ENCODE results near the gene LGR6.

Gene LGR6

DNA sequence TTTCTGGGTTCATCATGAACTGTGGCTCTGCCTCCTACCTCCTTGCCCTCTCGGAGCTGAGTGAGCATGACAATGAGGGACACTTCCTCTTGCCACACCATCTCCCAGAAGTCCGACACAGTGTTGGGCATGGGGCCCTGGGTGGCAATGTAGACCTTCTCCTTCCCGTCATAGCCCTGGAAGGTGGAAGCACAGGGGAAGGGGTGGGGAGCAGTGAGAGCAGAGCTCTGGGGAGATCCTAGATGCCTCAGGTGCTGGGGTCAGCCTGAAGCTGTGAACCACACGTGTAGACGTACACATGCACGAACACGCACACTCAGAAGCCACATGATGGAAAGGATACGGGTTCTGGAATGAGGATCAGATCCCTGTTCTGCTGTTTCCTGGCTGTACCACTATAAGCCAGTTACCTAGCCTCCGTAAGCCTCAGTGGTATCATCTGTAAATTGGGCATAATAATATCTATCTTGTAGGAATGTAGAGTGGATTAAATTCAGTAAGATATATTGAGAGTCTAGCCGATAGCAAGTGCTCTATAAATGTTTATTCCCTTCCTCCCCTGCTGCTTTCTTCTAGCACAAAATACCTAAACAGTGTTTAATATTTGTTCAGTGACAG lies 39.3 kb upstream of the LGR6 start:
- Histone ChIP-seq H3K36me3 (ENCODE audit: insufficient read depth, low read length) (no peaks in the 10 kb centered on the region), H3K9ac (ENCODE audit: low read depth, low read length) (no peak overlapping the region)

DNA sequence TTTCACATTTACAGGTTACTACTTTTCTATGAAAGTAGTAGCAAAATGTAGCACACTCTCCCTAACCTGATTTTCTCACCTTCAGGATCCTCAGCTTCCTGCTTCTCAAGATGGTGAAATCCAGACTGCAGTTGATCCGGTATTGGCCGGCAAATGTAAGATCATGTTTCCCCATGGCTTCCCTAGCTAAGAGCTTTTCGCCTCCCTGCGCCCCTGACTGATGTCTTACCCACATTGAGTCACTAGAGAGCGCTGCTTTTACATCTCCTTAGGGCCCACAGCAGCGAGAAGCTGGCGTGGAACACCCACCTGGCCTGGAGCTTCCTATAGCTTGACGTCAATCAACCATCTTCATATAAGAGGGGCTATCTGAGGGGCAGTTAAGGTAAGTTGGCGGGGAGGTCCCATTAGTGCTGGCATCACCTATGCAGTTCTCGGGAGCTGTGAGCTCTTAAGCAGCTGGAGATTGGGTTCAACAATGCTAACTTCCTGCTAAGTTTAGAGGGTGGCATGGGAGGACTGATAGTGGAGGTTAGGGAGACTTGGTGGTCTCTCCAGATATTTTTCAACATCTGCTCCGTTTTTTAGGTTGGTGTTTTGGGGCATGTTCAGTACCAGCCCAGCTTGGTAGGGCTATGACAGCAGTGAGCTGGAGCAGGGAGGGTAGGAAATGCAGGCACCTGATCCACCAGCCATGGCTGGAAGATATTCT lies 38.7 kb upstream of the LGR6 start:
- H3K36me3 ChIP-seq (ENCODE audit: insufficient read depth, low read length) = no peaks in the 10 kb centered on the region
- H3K9me3 ChIP-seq (ENCODE audit: control insufficient read depth, insufficient read depth, low read length) = no peaks in the 10 kb centered on the region
- H3K9ac ChIP-seq (ENCODE audit: low read depth, low read length) = no peak overlapping the region
- peaks cover 20% of the 10 kb centered on the region for H3K4me1 ChIP-seq (ENCODE audit: insufficient read depth, low read length)

More for the DNA sequence above, 39.3 kb upstream of the LGR6 start:
- no peaks in the 10 kb centered on the region for H3K9me3 ChIP-seq (ENCODE audit: control insufficient read depth, insufficient read depth, low read length)
- peaks cover 14% of the 10 kb centered on the region for H3K4me1 ChIP-seq (ENCODE audit: insufficient read depth, low read length)

DNA sequence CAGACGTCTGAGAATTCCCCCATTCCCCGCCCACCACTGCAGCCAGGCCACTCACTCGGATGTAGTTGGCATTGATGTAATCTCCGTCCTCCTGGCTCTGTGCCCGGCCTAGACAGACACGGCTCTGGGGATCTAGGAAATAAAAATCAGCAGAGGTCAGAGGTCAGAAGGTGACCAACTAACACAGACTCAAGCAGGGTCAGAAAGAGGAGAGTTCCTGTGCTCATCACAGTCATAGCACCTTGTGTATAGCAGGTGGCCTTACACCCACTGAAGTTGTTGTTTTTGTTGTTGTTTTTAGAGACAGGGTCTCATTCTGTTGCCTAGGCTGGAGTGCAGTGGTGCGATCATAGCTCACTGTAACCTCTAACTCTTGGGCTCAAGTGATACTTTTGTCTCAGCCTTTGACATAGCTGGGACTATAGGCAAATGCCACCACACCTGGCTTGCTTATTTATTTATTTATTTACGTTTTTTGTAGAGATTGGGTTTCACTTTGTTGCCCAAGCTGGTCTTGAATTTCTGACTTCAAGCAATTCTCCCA lies 38.0 kb upstream of the LGR6 start:
- H3K4me1 ChIP-seq (ENCODE audit: insufficient read depth, low read length) = peaks cover 24% of the 10 kb centered on the region
- H3K9me3 ChIP-seq (ENCODE audit: control insufficient read depth, insufficient read depth, low read length) = no peaks in the 10 kb centered on the region
- no peak overlapping the region for H3K9ac ChIP-seq (ENCODE audit: low read depth, low read length)
- no peaks in the 10 kb centered on the region for H3K36me3 ChIP-seq (ENCODE audit: insufficient read depth, low read length)

DNA sequence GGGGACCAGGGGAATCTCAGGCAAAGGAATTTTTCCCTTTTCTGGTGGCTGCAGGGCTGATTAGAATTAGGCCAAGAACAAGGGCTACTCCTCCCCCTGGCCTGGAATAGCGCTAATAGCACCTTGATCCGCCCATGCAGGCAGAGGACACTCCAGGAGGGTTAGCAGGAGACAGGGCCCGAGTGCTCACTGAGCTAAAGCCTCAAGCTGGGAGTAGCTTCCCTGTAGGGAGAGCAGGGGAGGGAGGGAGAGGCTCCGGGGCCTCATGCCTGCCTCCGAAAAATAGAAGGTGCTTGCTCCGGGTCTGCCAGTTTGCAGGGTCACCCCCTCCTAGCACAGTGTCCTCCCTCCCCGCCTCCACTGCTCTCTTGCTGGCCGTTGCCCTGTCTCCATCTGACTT lies 37.0 kb upstream of the LGR6 start:
- H3K9me3 ChIP-seq (ENCODE audit: control insufficient read depth, insufficient read depth, low read length) = no peaks in the 10 kb centered on the region
- no peak overlapping the region for H3K9ac ChIP-seq (ENCODE audit: low read depth, low read length)
- no peaks in the 10 kb centered on the region for H3K36me3 ChIP-seq (ENCODE audit: insufficient read depth, low read length)
- peaks cover 26% of the 10 kb centered on the region for H3K4me1 ChIP-seq (ENCODE audit: insufficient read depth, low read length)

DNA sequence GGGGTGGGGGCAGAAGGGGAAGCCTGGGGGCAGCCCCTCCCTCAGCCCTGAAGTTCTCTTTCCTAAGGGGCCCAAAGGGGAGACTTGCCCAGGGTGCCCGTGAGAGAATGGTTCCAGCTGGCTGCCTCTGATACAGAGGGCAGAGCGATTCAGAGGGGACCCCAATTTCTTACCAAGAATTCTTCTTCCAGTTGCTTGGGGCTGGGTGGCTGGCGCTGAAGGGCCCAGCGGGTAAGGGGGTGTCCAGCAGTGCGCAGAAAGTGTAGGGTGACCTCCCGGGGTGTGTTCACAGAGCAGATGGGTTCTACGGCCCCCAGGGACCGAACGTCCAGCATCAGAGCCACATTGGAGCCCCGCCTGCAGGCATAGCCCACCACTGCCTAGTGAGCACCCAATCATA lies 35.7 kb upstream of the LGR6 start:
- H3K9me3 ChIP-seq (ENCODE audit: control insufficient read depth, insufficient read depth, low read length) = no peaks in the 10 kb centered on the region
- no peaks in the 10 kb centered on the region for H3K36me3 ChIP-seq (ENCODE audit: insufficient read depth, low read length)
- H3K9ac ChIP-seq (ENCODE audit: low read depth, low read length) = no peak overlapping the region
- H3K4me1 ChIP-seq (ENCODE audit: insufficient read depth, low read length) = peaks cover 34% of the 10 kb centered on the region

DNA sequence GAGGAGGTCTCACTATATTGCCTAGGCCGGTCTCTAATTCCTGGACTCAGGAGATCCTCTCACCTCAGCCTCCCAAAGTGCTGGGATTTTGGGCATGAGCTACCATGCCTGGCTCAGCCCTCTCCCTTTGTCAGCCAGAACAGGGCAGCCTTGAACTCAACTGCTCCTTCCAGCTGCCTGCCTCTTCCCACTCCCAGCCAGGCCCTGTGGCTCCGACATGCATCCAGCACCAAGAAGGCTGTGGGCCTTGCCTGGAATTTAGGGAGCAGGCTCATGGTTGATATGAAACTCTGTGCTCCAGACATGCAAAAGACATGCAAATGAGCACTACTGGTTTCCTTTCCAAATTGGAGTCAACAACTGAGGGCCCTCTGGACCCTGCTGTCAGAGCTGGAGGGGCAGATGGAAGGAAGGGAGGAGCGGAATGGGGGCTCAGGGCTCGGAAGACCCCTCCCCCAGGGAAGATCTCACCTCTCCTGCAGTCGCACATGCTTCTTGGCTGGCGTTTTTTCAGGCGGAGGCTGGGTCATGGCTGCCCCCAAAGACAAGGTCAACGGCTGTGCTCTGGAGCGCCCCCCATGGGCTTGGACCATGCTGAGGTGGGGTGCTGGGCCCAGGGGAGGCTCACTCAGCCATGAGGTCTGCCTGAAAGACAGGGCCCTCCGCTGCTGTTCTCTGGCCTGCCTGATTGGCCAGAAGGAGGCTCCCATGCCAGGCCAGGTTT lies 34.6 kb upstream of the LGR6 start:
- Histone ChIP-seq H3K9ac (ENCODE audit: low read depth, low read length) (no peak overlapping the region), H3K36me3 (ENCODE audit: insufficient read depth, low read length) (no peaks in the 10 kb centered on the region), H3K9me3 (ENCODE audit: control insufficient read depth, insufficient read depth, low read length) (no peaks in the 10 kb centered on the region), H3K4me1 (ENCODE audit: insufficient read depth, low read length) (peaks cover 37% of the 10 kb centered on the region)

DNA sequence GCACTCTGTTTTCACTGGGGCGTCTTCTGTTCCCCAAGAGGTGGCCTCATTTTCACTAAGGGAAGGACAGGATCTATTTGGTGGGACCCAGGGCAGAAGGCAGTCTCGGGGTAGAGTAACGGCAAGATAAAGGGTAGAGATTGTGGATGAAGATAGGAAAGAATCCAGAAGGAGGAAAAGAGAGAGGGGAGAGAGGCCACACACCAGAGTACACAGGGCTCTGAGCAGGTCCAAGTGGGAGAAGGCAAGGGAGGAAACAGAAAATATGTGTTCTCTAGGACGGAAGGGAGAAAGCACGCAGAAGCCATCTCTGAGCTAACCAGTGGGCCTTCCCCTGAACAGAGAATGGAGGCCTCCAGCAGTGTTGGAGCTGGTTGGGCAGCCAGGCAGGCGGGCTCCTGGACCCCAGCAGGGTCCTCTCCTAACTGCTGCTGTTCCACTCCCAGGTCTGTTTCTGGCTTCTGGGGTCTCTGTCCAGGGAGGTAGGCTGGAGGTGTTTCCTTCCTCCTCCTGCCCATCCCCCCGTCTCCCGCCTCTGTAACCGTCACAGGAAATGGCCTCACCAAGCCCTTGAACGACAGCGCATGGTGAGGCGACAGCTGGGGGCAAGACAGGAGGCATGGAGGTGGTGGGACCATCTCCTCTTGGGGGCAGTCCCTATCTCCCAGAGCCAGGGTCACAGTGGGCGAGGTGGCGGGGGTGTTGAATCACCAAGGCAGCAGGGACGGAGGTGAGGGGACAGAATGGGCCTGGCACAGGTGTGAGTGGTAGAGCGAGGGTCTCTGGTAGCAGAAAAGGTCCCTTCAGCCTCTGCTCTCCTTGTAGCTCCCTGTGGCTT lies 33.8 kb upstream of the LGR6 start:
- Histone ChIP-seq H3K4me1 (ENCODE audit: insufficient read depth, low read length) (peaks cover 32% of the 10 kb centered on the region), H3K9ac (ENCODE audit: low read depth, low read length) (no peak overlapping the region), H3K36me3 (ENCODE audit: insufficient read depth, low read length) (no peaks in the 10 kb centered on the region), H3K9me3 (ENCODE audit: control insufficient read depth, insufficient read depth, low read length) (no peaks in the 10 kb centered on the region)

DNA sequence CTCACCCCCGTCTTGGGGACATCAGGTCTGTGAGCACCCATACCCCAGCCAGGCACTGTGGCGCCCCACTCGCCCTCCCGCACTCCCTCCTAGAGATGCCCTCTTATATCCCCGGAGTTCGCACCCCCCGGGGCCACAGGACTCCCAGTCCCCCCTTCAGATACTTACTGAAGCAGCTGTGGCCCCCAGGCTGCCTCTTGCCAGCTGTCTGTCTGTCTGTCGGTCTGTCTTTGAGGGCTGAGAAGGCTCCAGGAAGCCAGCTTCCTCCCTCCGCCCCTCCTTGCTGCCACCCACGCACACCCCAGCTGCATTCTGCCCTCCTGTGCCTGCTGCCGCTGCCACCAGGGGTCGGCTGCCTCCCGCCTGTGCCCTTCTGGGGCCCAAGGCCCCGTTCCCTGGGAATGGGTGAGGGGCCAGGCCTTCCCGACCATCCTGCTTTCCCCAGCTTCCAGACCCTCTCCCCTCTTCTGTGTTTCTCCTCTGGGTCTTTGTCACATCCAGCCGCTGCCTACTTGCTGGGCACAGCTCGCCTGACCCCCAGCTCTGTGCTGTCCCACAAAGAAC lies 33.1 kb upstream of the LGR6 start, which contains the start of gene PTPN7:
Gene PTPN7 (minus strand): TSS at position 226 of the 564 bp plus-strand sequence. CDS start 1,200 bp downstream, outside the sequence.
- Histone ChIP-seq H3K9ac (ENCODE audit: low read depth, low read length) (no peak within 1 kb of the TSS), H3K9me3 (ENCODE audit: control insufficient read depth, insufficient read depth, low read length) (no peaks in the 10 kb centered on the region), H3K4me1 (ENCODE audit: insufficient read depth, low read length) (peaks cover 35% of the 10 kb centered on the region), H3K36me3 (ENCODE audit: insufficient read depth, low read length) (no peaks in the 10 kb centered on the region)

DNA sequence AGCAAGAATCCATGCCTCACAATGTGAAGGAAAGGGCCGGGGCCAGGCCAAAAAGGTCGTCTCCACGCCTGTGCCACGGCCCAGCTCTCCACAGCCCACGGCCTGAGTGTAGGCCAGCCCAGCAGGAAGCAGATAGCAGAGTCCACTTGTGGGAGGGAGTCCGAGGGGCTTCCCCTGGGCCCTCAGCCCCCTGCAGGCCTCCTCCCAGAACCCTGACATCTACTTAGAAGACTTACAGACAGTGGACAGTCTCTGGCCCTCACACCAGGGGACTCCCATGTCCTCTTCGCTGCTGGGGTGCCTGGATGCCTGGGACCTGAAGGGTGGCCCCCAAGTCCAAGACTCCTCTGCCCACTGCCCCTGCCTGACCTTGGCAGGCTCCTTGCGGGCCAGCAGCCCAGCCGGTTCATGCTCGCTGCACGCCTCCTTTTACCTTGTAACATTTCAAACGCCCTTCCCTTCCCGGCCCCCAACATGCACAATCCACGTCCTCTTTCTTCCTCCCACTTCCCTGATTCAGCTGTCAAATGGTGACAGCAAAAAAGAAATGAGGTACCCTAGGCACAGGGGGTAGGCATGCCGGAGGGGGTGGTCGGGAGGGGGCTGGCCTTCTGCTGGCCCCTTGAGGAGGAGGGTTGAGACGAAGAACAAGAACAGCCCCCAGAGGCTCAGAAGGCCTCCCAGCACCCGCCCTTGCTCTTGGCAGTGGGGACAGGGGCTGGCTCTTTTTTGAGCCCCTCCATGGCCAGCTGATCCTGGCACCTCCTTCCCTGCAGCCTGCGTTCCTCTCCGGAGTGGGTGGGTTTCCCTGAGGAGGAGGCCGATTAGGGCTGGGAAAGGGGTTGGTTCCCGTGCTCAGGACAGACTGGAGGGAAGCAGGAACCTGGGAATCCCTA lies 32.2 kb upstream of the LGR6 start:
- no peaks in the 10 kb centered on the region for H3K36me3 ChIP-seq (ENCODE audit: insufficient read depth, low read length)
- H3K4me1 ChIP-seq (ENCODE audit: insufficient read depth, low read length) = peaks cover 43% of the 10 kb centered on the region
- no peak overlapping the region for H3K9ac ChIP-seq (ENCODE audit: low read depth, low read length)
- no peaks in the 10 kb centered on the region for H3K9me3 ChIP-seq (ENCODE audit: control insufficient read depth, insufficient read depth, low read length)

DNA sequence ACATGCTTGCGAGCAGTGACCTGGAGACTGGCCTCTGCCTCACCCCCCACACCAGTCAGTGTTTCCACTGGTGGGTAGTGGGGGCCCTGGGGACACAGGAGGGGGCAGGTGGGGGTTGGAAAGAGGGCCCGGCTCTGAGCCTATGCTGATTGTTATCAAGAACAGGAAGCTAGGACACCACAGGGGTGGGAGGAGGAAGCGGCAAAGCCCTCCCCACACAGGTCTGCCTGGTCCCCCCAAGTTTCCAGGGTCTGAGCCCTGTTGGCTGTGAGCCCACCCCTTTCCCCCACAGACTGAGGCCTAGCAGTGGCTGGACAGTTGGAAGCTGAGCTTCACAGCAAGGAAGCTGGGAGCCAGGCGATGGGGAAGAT lies 31.6 kb upstream of the LGR6 start:
- Histone ChIP-seq H3K36me3 (ENCODE audit: insufficient read depth, low read length) (no peaks in the 10 kb centered on the region), H3K4me1 (ENCODE audit: insufficient read depth, low read length) (peaks cover 46% of the 10 kb centered on the region), H3K9me3 (ENCODE audit: control insufficient read depth, insufficient read depth, low read length) (no peaks in the 10 kb centered on the region), H3K9ac (ENCODE audit: low read depth, low read length) (no peak overlapping the region)

DNA sequence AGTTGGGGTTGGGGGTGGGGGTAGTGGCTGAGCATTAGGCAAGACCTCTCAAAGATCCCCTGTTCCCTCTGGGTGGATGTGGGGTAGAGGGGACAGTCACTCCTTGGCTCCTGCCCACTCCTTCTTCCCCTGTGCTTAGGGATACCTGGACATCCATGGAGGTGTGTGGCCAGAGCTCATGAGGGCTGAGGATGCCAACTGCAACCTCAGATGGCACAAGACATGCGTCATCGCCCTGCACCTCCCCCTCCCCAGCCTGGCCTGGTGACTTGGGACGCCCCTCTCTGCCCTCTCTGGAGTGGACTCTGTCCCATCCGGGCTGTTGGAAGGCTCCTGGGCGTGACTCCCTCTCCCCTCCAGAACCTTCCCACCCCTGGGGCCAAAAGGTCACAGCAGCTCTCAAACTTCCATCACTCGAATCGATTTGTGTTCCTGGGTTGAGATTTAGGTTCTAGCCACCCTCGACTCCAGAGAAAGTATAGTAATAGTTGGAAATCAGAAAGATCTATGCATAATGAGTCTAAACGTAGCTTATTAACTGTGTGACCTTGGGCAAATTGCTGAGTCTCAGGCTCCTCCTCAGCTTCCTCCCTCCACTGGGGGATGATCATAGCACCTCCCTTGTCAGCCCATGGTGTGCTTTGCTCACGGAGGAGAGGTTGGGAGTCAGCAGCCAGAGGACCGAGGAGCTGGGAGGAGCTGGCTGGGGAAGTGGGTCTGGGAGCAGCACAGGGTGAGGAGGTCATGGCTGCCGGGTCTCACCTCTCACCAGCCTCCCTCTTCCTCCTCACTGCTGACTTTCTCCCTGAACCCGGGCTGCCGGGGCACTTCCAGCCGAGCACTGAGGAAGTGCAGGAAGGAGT lies 30.9 kb upstream of the LGR6 start:
- Histone ChIP-seq H3K9me3 (ENCODE audit: control insufficient read depth, insufficient read depth, low read length) (no peaks in the 10 kb centered on the region), H3K4me1 (ENCODE audit: insufficient read depth, low read length) (peaks cover 46% of the 10 kb centered on the region), H3K36me3 (ENCODE audit: insufficient read depth, low read length) (no peaks in the 10 kb centered on the region), H3K9ac (ENCODE audit: low read depth, low read length) (no peak overlapping the region)
